Activated CD4-positive, alpha-beta T cell treated with anti-CD3 and anti-CD28 coated beads for 48 hours (primary cell): ENCODE data around the gene SIGLEC12.
"Not testable (repeated sequence)": the region's sequence is repeated elsewhere in the genome, so short reads cannot be mapped to it uniquely, and the experiment has no call there.

Experiments used
- DNase-seq: peaks from one replicate; pipeline ENCODE4 v3.0.0-alpha.2; 2020

The SIGLEC12 gene

GRCh38 chr19:51521781-51522180 lies 20.2 kb upstream of the SIGLEC12 start:
- no peak for DNase-seq

- no peak for DNase-seq
Measured at GRCh38 chr19:51521357-51521756, 19.8 kb upstream of the SIGLEC12 start.

- DNase-seq: no peak
Measured at GRCh38 chr19:51520728-51521127, 19.1 kb upstream of the SIGLEC12 start.

GRCh38 chr19:51514866-51515481 lies 13.4 kb upstream of the SIGLEC12 start:
- peak; percentile 29 for DNase-seq

GRCh38 chr19:51513968-51514367 lies 12.4 kb upstream of the SIGLEC12 start:
- no peak for DNase-seq

GRCh38 chr19:51511353-51511752 lies 9.8 kb upstream of the SIGLEC12 start:
- DNase-seq: peak; percentile 35

- DNase-seq: no peak
Measured at GRCh38 chr19:51509823-51510660, 8.4 kb upstream of the SIGLEC12 start.

GRCh38 chr19:51508059-51508733 lies 6.6 kb upstream of the SIGLEC12 start:
- no peak for DNase-seq

GRCh38 chr19:51507640-51508058 lies 6.0 kb upstream of the SIGLEC12 start:
- no peak for DNase-seq

- DNase-seq: no peak
Measured at GRCh38 chr19:51507192-51507591, 5.6 kb upstream of the SIGLEC12 start.

- no peak for DNase-seq
Measured at GRCh38 chr19:51505904-51506303, 4.3 kb upstream of the SIGLEC12 start.

- DNase-seq: no peak
Measured at GRCh38 chr19:51503896-51504295, 2.3 kb upstream of the SIGLEC12 start.

- DNase-seq: no peak
Measured at GRCh38 chr19:51503286-51503817, 1.8 kb upstream of the SIGLEC12 start.

GRCh38 chr19:51500931-51501330 lies 669 bp downstream of the SIGLEC12 start:
- DNase-seq: not testable (repeated sequence)

GRCh38 chr19:51497666-51498065 lies 3.9 kb downstream of the SIGLEC12 start:
- DNase-seq: no peak

GRCh38 chr19:51493776-51494175 lies 7.8 kb downstream of the SIGLEC12 start:
- no peak for DNase-seq

- DNase-seq: no peak
Measured at GRCh38 chr19:51491586-51491985, 10.0 kb downstream of the SIGLEC12 start.

GRCh38 chr19:51490676-51491075 lies 10.9 kb downstream of the SIGLEC12 start:
- no peak for DNase-seq

GRCh38 chr19:51489113-51489512 lies 12.5 kb downstream of the SIGLEC12 start:
- DNase-seq: peak; percentile 45

- DNase-seq: no peak
Measured at GRCh38 chr19:51488491-51488890, 13.1 kb downstream of the SIGLEC12 start.

- no peak for DNase-seq
Measured at GRCh38 chr19:51485960-51486660, 15.5 kb downstream of the SIGLEC12 start.

- DNase-seq: peak; percentile 48
Measured at GRCh38 chr19:51480590-51480989, 21.0 kb downstream of the SIGLEC12 start.
